ENCODE measurements around the gene EYS. TPM values are rescaled to one million over a fixed set of nuclear protein-coding genes. Genes with fewer than 3 reads are reported as not detected.

Gene EYS
- total RNA-seq, 1 experiment from 2014 or later = not detected

- intact Hi-C loops (cut with micrococcal nuclease) = no loop called here
- H3K79me2 ChIP-seq (ENCODE audit: insufficient read depth, low read length) = no peaks in the 10 kb centered on the region
- H3K4me3 ChIP-seq (replicated peaks in 1 of 2; ENCODE audit: low read depth in 1 of 2, low read length in 2 of 2) = no peak overlapping the region
- H3K27ac ChIP-seq (ENCODE audit: low read depth, low read length) = no peak overlapping the region
- no peak for DNase-seq (ENCODE audit: low read depth, low spot score)
- POLR2A ChIA-PET = no interaction called here
- no peaks in the 10 kb centered on the region for H3K27me3 ChIP-seq (ENCODE audit: insufficient read depth, low read length)
- no peak for TF ChIP-seq SP1 (IDR thresholded peaks at IDR 0.05; ENCODE audit: low read depth)
- no peak for TF ChIP-seq FOSL1 (IDR thresholded peaks at IDR 0.05; ENCODE audit: low read depth)
- TF ChIP-seq POLR2A (IDR thresholded peaks at IDR 0.05; ENCODE audit: borderline replicate concordance, extremely low read depth, insufficient read depth, insufficient read length) = no peak
- no peak for TF ChIP-seq POLR2AphosphoS5 (IDR thresholded peaks at IDR 0.05; ENCODE audit: low read depth, low read length)
- RAD21 ChIA-PET (ENCODE audit: low non-redundant PET in 1 of 2, low total read pairs in 2 of 2, uncharacterized antibody in 2 of 2, unreplicated experiment in 2 of 2) = no interaction called here
- CTCF ChIA-PET = no interaction called here
- no peaks in the 10 kb centered on the region for H3K9me2 ChIP-seq (ENCODE audit: insufficient read depth)
- no peaks in the 10 kb centered on the region for H4K20me1 ChIP-seq (ENCODE audit: insufficient read depth)
- no peaks in the 10 kb centered on the region for H3K36me3 ChIP-seq (ENCODE audit: control insufficient read depth in 1 of 2, insufficient read depth in 2 of 2, low read length in 2 of 2)
- H3K4me2 ChIP-seq (ENCODE audit: low read length) = no peak overlapping the region
- H2AFZ ChIP-seq (ENCODE audit: low read depth, low read length, poor library complexity, severe bottlenecking) = no peak overlapping the region
- no TSS peak for BruUV-seq (replicated peaks)
- H3K4me1 ChIP-seq (ENCODE audit: control insufficient read depth in 1 of 2, insufficient read depth in 2 of 2, low read length in 2 of 2) = no peaks in the 10 kb centered on the region
- H3K9me3 ChIP-seq (ENCODE audit: control insufficient read depth in 1 of 2, insufficient read depth in 1 of 2, low read depth in 1 of 2, low read length in 2 of 2) = no peaks in the 10 kb centered on the region; a peak in 2 of 4 replicates
- no peak overlapping the region for H3K9ac ChIP-seq (ENCODE audit: low read length)
- ATAC-seq = no peak
Measured at GRCh38 chr6:64046746-64047208, 1660.2 kb downstream of the EYS start.

DNA sequence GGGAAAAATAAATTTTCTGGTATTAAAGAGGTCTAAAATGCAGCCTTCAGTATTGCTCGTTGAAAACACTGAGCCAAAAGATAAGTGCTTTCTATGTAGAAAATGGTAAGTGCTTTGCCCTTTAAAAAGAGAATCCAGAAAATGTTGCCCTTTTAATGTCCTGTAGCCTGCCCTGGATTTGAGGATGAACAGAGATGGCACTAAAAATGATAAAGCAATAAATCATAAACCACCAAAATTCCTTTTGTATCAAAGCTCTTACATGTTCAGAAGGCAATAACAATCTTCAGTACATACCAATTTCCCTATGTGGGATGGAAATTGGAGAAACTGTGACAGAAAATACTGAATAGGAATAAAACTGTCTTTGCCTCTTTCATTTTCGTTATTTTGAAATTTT lies 1665.7 kb downstream of the EYS start:
- CTCF ChIA-PET = no interaction called here
- no peak for DNase-seq (ENCODE audit: low read depth, low spot score)
- BruUV-seq (replicated peaks) = no TSS peak
- no peak overlapping the region for H3K27ac ChIP-seq (ENCODE audit: low read depth, low read length)
- no peaks in the 10 kb centered on the region for H4K20me1 ChIP-seq (ENCODE audit: insufficient read depth)
- H3K79me2 ChIP-seq (ENCODE audit: insufficient read depth, low read length) = no peaks in the 10 kb centered on the region
- no peak overlapping the region for H3K9ac ChIP-seq (ENCODE audit: low read length)
- POLR2A ChIA-PET = no interaction called here
- H3K27me3 ChIP-seq (ENCODE audit: insufficient read depth, low read length) = no peaks in the 10 kb centered on the region
- no peak overlapping the region for H3K4me2 ChIP-seq (ENCODE audit: low read length)
- no peaks in the 10 kb centered on the region for H3K9me2 ChIP-seq (ENCODE audit: insufficient read depth)
- no peaks in the 10 kb centered on the region for H3K36me3 ChIP-seq (ENCODE audit: control insufficient read depth in 1 of 2, insufficient read depth in 2 of 2, low read length in 2 of 2)
- intact Hi-C loops (cut with micrococcal nuclease) = no loop called here
- ATAC-seq = no peak
- H3K9me3 ChIP-seq (ENCODE audit: control insufficient read depth in 1 of 2, insufficient read depth in 1 of 2, low read depth in 1 of 2, low read length in 2 of 2) = no peaks in the 10 kb centered on the region
- H2AFZ ChIP-seq (ENCODE audit: low read depth, low read length, poor library complexity, severe bottlenecking) = no peak overlapping the region
- RAD21 ChIA-PET (ENCODE audit: low non-redundant PET in 1 of 2, low total read pairs in 2 of 2, uncharacterized antibody in 2 of 2, unreplicated experiment in 2 of 2) = no interaction called here
- no peak overlapping the region for H3K4me3 ChIP-seq (replicated peaks in 1 of 2; ENCODE audit: low read depth in 1 of 2, low read length in 2 of 2)
- H3K4me1 ChIP-seq (ENCODE audit: control insufficient read depth in 1 of 2, insufficient read depth in 2 of 2, low read length in 2 of 2) = no peaks in the 10 kb centered on the region
- TF ChIP-seq CTCF (IDR thresholded peaks at IDR 0.05 in 2 of 3, conservative IDR thresholded peaks at IDR 0.05 in 1 of 3; ENCODE audit: borderline replicate concordance in 1 of 3, insufficient read depth in 1 of 3, low read depth in 2 of 3, low read length in 2 of 3) (no peak), REST (IDR thresholded peaks at IDR 0.05; ENCODE audit: low read depth) (no peak), ZFX (IDR thresholded peaks at IDR 0.05) (no peak), FOSL1 (IDR thresholded peaks at IDR 0.05; ENCODE audit: low read depth) (no peak), EGR1 (IDR thresholded peaks at IDR 0.05; ENCODE audit: low read depth) (no peak), TCF7L2 (IDR thresholded peaks at IDR 0.05; ENCODE audit: borderline replicate concordance, extremely low read depth, insufficient read depth, insufficient read length) (no peak), CEBPB (IDR thresholded peaks at IDR 0.05; ENCODE audit: low read depth) (no peak), ELF1 (IDR thresholded peaks at IDR 0.05; ENCODE audit: borderline replicate concordance, low read depth) (no peak), POLR2AphosphoS5 (IDR thresholded peaks at IDR 0.05; ENCODE audit: low read depth, low read length) (no peak), JUND (IDR thresholded peaks at IDR 0.05) (no peak), SIN3A (IDR thresholded peaks at IDR 0.05; ENCODE audit: low read depth) (no peak), ZNF274 (IDR thresholded peaks at IDR 0.05; ENCODE audit: low read depth, low read length) (no peak), RAD21 (IDR thresholded peaks at IDR 0.05; ENCODE audit: low read depth) (no peak), CBX3 (IDR thresholded peaks at IDR 0.05; ENCODE audit: low read depth) (no peak)
